ENCODE measurements around the gene PTPN14.

PTPN14 gene

GRCh38 chr1:214326406-214326805 is 225.0 kb downstream of the PTPN14 start:
- DNase-seq, result no peak

- no peak for DNase-seq
Observed at GRCh38 chr1:214324896-214325800, 226.3 kb downstream of the PTPN14 start.

DNA sequence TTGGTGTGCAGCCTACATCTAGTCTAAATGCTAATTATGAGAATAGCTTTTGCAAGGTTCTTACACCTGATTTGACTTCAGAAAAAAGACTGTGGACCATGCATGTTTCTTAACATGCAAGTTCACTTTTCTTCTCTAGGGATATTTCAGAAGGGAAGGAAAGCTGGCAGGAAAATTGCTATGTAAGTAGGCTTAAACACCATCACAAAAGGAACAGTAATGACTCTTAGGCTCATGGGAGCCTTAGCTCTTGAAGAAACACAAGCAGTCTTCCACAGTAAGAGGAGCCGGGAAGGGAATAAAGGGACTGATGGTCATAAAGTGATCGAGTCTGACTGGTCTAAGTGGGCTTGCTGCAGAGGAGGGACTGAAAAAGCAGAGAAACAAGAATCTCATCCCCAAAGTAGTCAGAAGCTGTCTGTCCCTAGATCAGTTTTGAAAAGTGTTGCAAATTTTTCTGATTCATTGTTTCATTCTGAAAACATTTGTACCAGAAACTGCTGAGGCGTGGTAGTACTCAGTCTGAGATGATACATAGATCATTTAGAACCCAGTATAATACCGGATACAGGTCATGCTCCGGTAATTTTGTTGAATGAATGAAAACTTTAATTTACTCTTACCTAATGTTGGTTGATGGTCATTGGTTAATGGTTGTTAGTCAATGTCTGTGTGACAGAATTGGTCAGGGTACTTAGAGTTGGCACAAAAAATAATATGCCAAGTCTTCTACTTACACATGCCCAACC is 229.5 kb downstream of the PTPN14 start:
- no peak for DNase-seq

GRCh38 chr1:214319938-214320337 is 231.5 kb downstream of the PTPN14 start:
- DNase-seq, result no peak

GRCh38 chr1:214318956-214319736 is 232.3 kb downstream of the PTPN14 start:
- no peak for DNase-seq

GRCh38 chr1:214318356-214318755 is 233.0 kb downstream of the PTPN14 start:
- DNase-seq, result no peak

- no peak for DNase-seq
Observed at GRCh38 chr1:214317734-214318133, 233.7 kb downstream of the PTPN14 start.

DNA sequence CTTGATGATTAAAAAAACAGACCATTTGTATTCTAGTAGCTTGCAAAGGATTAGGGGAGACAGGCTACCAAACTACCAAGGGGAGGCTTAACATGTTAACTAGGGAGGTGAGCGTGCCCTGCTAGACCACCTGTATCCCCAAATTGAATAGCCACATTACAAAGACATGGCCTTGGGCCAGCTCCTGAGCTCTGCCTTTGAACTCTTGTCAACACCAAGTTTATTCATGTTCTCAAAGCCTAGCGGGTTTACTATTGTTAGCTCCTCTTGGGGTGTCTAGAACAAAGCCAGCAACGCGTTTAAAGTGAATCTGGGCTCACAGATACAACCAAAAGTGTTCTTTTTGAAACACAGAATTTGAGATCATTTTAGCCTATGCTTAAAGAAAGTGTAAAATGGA is 234.1 kb downstream of the PTPN14 start:
- DNase-seq, result no peak

GRCh38 chr1:214316593-214316992 is 234.8 kb downstream of the PTPN14 start:
- DNase-seq, result no peak

- DNase-seq, result no peak
Observed at GRCh38 chr1:214314178-214314843, 237.1 kb downstream of the PTPN14 start.

DNA sequence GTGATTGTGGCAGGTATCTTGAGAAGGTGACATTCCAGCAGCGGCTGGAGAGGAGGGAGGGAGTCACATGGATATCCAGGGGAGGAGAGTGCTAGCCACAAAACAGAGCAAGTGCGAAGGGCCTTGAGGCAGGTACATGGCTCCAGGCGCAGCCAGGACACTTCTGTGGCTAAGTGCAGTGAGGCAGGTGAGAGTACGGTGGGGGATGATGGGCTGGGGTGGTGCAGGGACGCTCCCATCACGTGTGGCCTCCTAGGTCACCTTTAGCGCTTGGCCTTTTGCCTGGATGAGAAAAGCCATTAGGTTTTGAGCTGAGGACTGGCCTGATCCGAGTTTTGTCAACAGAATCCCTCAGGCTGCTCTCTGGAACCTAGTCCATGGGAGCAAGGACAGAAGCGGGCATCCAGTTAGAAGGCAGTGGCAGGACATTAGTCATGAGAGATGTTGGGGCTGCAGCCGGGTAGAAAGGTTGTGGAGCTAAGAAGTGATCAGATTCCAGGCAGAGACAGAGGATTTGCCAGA is 238.8 kb downstream of the PTPN14 start:
- no peak for DNase-seq

GRCh38 chr1:214310777-214311690 is 240.4 kb downstream of the PTPN14 start:
- DNase-seq, result no peak

- no peak for DNase-seq
Observed at GRCh38 chr1:214310010-214310409, 241.4 kb downstream of the PTPN14 start.

DNA sequence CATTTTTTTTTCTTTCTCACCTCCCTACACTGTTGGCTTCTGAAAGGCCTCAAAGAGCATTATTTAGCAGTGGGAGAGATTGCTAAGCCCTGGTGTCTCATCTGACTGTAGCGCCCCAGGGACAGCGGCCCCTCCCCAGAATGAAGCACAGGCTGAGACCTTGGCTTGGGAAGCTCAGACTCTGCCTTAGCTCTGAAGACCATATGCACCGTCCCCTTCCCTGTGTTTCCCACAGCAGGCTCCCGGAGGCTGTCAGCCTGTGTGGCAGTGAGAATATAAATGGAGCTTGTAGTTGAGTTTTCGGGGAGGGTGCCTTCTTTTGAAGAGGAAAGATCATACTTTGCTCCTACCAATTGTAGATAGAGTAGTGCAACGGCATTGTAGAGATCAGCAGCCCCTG is 245.1 kb downstream of the PTPN14 start:
- DNase-seq, result no peak

- no peak for DNase-seq
Observed at GRCh38 chr1:214305164-214305751, 246.1 kb downstream of the PTPN14 start.

DNA sequence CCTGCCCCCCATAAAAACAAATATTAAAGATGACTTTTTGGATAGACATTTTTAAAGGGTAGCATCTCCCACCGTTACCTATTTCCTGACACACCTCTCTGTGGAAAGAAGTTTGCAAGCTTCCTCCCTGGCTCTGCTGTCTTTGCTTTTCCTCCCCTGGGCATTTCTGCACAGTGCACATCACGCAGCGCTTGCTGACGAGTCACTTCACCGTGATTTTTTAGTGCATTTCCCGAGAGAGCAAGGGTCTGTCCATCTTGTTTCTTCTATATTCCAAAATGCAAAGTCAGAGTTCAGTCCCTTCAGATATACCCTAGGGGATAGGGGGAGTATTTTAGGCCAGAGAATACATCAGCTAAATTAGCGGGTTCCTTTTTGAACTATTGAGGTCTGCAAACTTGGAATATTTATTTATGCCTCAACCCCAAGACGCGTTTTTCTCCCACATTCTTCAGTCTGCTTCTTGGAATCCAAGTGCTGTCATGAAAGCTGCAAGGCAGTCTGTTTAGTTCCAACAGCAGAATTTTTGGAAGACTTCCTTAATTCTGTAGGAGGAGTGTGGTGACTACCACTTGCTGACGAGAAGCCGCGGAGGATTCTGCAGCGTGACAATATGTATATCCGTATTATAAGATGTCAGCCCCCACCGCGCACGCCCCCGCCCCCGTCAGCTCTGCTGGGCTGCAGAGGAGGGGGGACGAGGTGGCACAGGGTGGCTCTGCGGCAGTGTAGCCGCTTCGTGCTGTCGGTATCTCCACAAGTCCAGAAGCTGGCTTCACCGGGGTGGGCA is 248.1 kb downstream of the PTPN14 start:
- no peak for DNase-seq

GRCh38 chr1:214301526-214301925 is 249.9 kb downstream of the PTPN14 start:
- no peak for DNase-seq

DNA sequence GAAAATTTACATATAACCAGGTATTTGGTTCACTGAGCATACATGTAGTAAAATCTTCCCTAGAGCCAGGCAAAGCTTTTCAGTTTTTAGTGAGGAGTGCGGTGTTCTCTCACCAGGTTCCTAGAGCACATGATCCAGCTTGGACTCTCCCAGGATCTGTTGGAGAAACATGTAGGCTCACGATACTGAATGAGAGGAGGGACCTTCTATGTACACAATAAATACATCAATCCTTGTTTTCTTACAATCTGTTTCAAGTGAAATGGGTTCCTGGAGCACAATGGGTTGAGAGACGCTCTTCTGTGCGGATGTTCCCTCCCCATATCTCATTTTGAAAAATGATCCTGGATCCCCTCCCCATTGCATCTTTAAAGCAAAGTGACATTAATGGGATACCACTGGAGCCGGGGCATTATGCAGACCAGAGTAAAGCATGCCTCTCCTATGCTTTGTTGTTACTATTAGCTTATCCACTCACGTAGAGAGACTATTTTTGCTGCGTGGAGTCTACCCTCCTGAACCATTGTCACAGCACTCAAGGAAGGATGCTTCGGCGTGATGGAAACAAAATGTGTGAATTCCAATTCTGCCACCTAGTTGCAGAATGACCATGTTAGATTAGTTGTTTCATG is 251.1 kb downstream of the PTPN14 start:
- DNase-seq, result no peak
